Nucleus accumbens (tissue), 56 donors: ENCODE measurements around the gene SNAPC3.
"Not testable (repeated sequence)": the region's sequence is repeated elsewhere in the genome, so short reads cannot be mapped to it uniquely, and the experiment has no call there.

Experiments
- DNase-seq, 56 donors: peaks; one replicate each; lab custom pipeline; 2025; lab: John Stamatoyannopoulos, UW

Gene SNAPC3

GRCh38 chr9:15422372-15423230 is at the start of gene SNAPC3:
TSS of gene SNAPC3 (plus strand) at chr9:15422876. CDS start at chr9:15422880, 4 bp downstream.
- DNase-seq = peak; percentile 62 to 97 (median 93)

GRCh38 chr9:15373881-15374280 is 48.8 kb upstream of the SNAPC3 start:
- no peak for DNase-seq

- DNase-seq = no peak
Measured at GRCh38 chr9:15374310-15374709, 48.4 kb upstream of the SNAPC3 start.

GRCh38 chr9:15374825-15375224 is 47.9 kb upstream of the SNAPC3 start:
- no peak for DNase-seq

GRCh38 chr9:15377625-15378540 is 44.8 kb upstream of the SNAPC3 start:
- DNase-seq = no peak

GRCh38 chr9:15379317-15379716 is 43.4 kb upstream of the SNAPC3 start:
- DNase-seq = not testable (repeated sequence)

GRCh38 chr9:15379888-15380287 is 42.8 kb upstream of the SNAPC3 start:
- DNase-seq = not testable (repeated sequence)

GRCh38 chr9:15381491-15381890 is 41.2 kb upstream of the SNAPC3 start:
- no peak for DNase-seq

GRCh38 chr9:15386465-15386864 is 36.2 kb upstream of the SNAPC3 start:
- no peak for DNase-seq

- no peak for DNase-seq
Measured at GRCh38 chr9:15389173-15389572, 33.5 kb upstream of the SNAPC3 start.

- DNase-seq = no peak
Measured at GRCh38 chr9:15389631-15390030, 33.0 kb upstream of the SNAPC3 start.

- DNase-seq = no peak
Measured at GRCh38 chr9:15390201-15390600, 32.5 kb upstream of the SNAPC3 start.

- DNase-seq = no peak
Measured at GRCh38 chr9:15392363-15392762, 30.3 kb upstream of the SNAPC3 start.

- no peak for DNase-seq
Measured at GRCh38 chr9:15400281-15400941, 22.3 kb upstream of the SNAPC3 start.

GRCh38 chr9:15401266-15401665 is 21.4 kb upstream of the SNAPC3 start:
- DNase-seq = no peak

- DNase-seq = no peak
Measured at GRCh38 chr9:15403155-15403554, 19.5 kb upstream of the SNAPC3 start.

GRCh38 chr9:15404171-15404570 is 18.5 kb upstream of the SNAPC3 start:
- no peak for DNase-seq

- peak in 8 of 56 donors; percentile 1 to 38 (median 6) for DNase-seq
Measured at GRCh38 chr9:15416880-15417279, 5.8 kb upstream of the SNAPC3 start.

- no peak for DNase-seq
Measured at GRCh38 chr9:15417626-15418025, 5.0 kb upstream of the SNAPC3 start.

- no peak for DNase-seq
Measured at GRCh38 chr9:15420796-15421195, 1.9 kb upstream of the SNAPC3 start.

GRCh38 chr9:15421532-15421931 is 1.1 kb upstream of the SNAPC3 start:
- no peak for DNase-seq
